GM23248 (cell line): ENCODE data around the gene CRYBA1. TPM values are rescaled to one million over a fixed set of nuclear protein-coding genes. Genes with fewer than 3 reads are reported as not detected.
"Not testable (repeated sequence)": the region's sequence is repeated elsewhere in the genome, so short reads cannot be mapped to it uniquely, and the experiment has no call there.

Source experiments
- DNase-seq: peaks from one replicate; pipeline ENCODE4 v3.0.0-alpha.2; 2015
- H2AFZ ChIP-seq: fragments of 200-600 bp; sonication (generic); 2 replicates; pipeline ENCODE4 v1.6.1; 2016; ENCODE audit warnings: antibody characterized with exemption
- H3F3A ChIP-seq: fragments of 200-600 bp; sonication (generic); 2 replicates; pipeline ENCODE4 v1.6.1; 2016; ENCODE audit warnings: mild to moderate bottlenecking, antibody characterized with exemption, mixed run types; ENCODE audit not compliant: insufficient read depth
- H3K27ac ChIP-seq: fragments of 200-600 bp; sonication (generic); 2 replicates; pipeline ENCODE4 v1.5.1; 2016; ENCODE audit warnings: mild to moderate bottlenecking
- H3K27me3 ChIP-seq: fragments of 200-600 bp; sonication (generic); replicated peaks from 2 replicates; pipeline ENCODE4 v1.6.1; 2016; ENCODE audit warnings: mild to moderate bottlenecking; ENCODE audit not compliant: insufficient read depth
- H3K36me3 ChIP-seq: fragments of 200-600 bp; sonication (generic); 2 replicates; pipeline ENCODE4 v1.6.1; 2016; ENCODE audit warnings: low read depth, mild to moderate bottlenecking
- H3K4me1 ChIP-seq: fragments of 200-600 bp; sonication (generic); 2 replicates; pipeline ENCODE4 v1.6.1; 2016; ENCODE audit warnings: mild to moderate bottlenecking; ENCODE audit not compliant: insufficient read depth
- H3K4me2 ChIP-seq: fragments of 200-600 bp; sonication (generic); one replicate; pipeline ENCODE4 v1.6.1; 2016; ENCODE audit warnings: mild to moderate bottlenecking; ENCODE audit not compliant: unreplicated experiment
- H3K4me3 ChIP-seq: fragments of 200-600 bp; sonication (generic); 2 replicates; pipeline ENCODE4 v1.5.1; 2016; ENCODE audit warnings: mild to moderate bottlenecking
- H3K79me2 ChIP-seq: fragments of 200-600 bp; sonication (generic); 2 replicates; pipeline ENCODE4 v1.6.1; 2016; ENCODE audit warnings: mild to moderate bottlenecking; ENCODE audit not compliant: insufficient read depth
- H3K9ac ChIP-seq: fragments of 200-600 bp; sonication (generic); 2 replicates; pipeline ENCODE4 v1.6.1; 2016; ENCODE audit warnings: mild to moderate bottlenecking
- H3K9me2 ChIP-seq: fragments of 200-600 bp; sonication (generic); 2 replicates; pipeline ENCODE4 v1.6.1; 2016; ENCODE audit warnings: mixed run types, mild to moderate bottlenecking, moderate library complexity; ENCODE audit not compliant: insufficient read depth
- H3K9me3 ChIP-seq: fragments of 200-600 bp; sonication (generic); one replicate; pipeline ENCODE4 v1.6.1; 2017; ENCODE audit warnings: low read depth
- H4K20me1 ChIP-seq: fragments of 200-600 bp; sonication (generic); 2 replicates; pipeline ENCODE4 v1.6.0; 2016; ENCODE audit not compliant: insufficient read depth
- EZH2 ChIP-seq: fragments of 200-600 bp; sonication (generic); IDR thresholded peaks from 2 replicates; pipeline ENCODE4 v1.6.1; 2018; ENCODE audit warnings: antibody characterized with exemption, mild to moderate bottlenecking; ENCODE audit not compliant: insufficient read depth, poor library complexity, severe bottlenecking
- EZH2phosphoT487 ChIP-seq: fragments of 200-600 bp; sonication (generic); IDR thresholded peaks from 2 replicates; pipeline ENCODE4 v1.6.1; 2018; ENCODE audit warnings: antibody characterized with exemption, moderate library complexity, mild to moderate bottlenecking, low read depth; ENCODE audit not compliant: insufficient read depth
- WGBS, 2 experiments: methylation state at CpG; one replicate each; pipeline ENCODE4 v1.1.6; 2015 to 2017; ENCODE audit warnings: low lambda C conversion rate in 2 of 2, low coverage in 1 of 2; ENCODE audit errors: missing lambda C conversion rate in 2 of 2; 5-methylcytosine and 5-hydroxymethylcytosine counted together
- in situ Hi-C: fragments of 300-500 bp; cut with MboI; formaldehyde crosslinking; loops from 2 replicates; pipeline ENCODE4 v1.15.0; 2020
- polyA plus RNA-seq: library from polyadenylated mRNA; unstranded; fragments of >200 nt; fragmentation: Nextera tagmentation; extraction: Ambion mirVana; gene quantifications from 2 replicates; pipeline ENCODE4 v1.2.1, GENCODE V29; 2016
- total RNA-seq: library from RNA; depleted of rRNA; stranded (reverse); fragments of >200 nt; shearing (Covaris generic); gene quantifications from 2 replicates; pipeline ENCODE4 v1.2.3, GENCODE V29; 2014; rRNA removed

CRYBA1 gene, protein sequence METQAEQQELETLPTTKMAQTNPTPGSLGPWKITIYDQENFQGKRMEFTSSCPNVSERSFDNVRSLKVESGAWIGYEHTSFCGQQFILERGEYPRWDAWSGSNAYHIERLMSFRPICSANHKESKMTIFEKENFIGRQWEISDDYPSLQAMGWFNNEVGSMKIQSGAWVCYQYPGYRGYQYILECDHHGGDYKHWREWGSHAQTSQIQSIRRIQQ
- not detected in 2 replicates for total RNA-seq
- not detected in 2 replicates for polyA plus RNA-seq

- DNase-seq, result no peak
- H3K9me2 ChIP-seq, result no peaks in the 10 kb centered on the region
- H3K4me2 ChIP-seq, result no peak within 1 kb of the TSS
- no peak within 1 kb of the TSS for H3K9ac ChIP-seq
- no peaks in the 10 kb centered on the region for H3K9me3 ChIP-seq
- WGBS, 2 experiments, result 55 to 56% methylated on average over 1 of the region's 1 CpG
- H3K27me3 ChIP-seq, result no peaks in the 10 kb centered on the region
- H3F3A ChIP-seq, result peaks cover 29% of the 10 kb centered on the region
- no peak within 1 kb of the TSS for H2AFZ ChIP-seq
- in situ Hi-C loops, result no loop called here
- H3K4me3 ChIP-seq, result no peak within 1 kb of the TSS
- no peaks in the 10 kb centered on the region for H3K36me3 ChIP-seq
- H3K79me2 ChIP-seq, result no peaks in the 10 kb centered on the region
- TF ChIP-seq EZH2phosphoT487 (no peak), EZH2 (no peak)
- no peaks in the 10 kb centered on the region for H4K20me1 ChIP-seq
- no peak within 1 kb of the TSS for H3K27ac ChIP-seq
- H3K4me1 ChIP-seq, result peaks cover 29% of the 10 kb centered on the region
These were observed at the start of gene CRYBA1 for GRCh38 chr17:29246628-29247027. Gene CRYBA1, plus strand, starts transcription at chr17:29246859. Its CDS starts 5 bp downstream, at chr17:29246864.

GRCh38 chr17:29197516-29198272, 49.0 kb upstream of the CRYBA1 start:
- H3K79me2 ChIP-seq, result no peaks in the 10 kb centered on the region
- no peak overlapping the region for H2AFZ ChIP-seq
- 88 to 91% methylated on average over 16 of the region's 16 CpGs for WGBS, 2 experiments
- no peaks in the 10 kb centered on the region for H3K9me2 ChIP-seq
- H3K9ac ChIP-seq, result no peak overlapping the region
- no peak overlapping the region for H3K4me2 ChIP-seq
- H3K27me3 ChIP-seq, result no peaks in the 10 kb centered on the region
- DNase-seq, result no peak
- no peak overlapping the region for H3K4me3 ChIP-seq
- H3F3A ChIP-seq, result no peaks in the 10 kb centered on the region
- in situ Hi-C loops, result no loop called here
- TF ChIP-seq EZH2 (no peak), EZH2phosphoT487 (no peak)
- H3K9me3 ChIP-seq, result no peaks in the 10 kb centered on the region
- H3K4me1 ChIP-seq, result no peaks in the 10 kb centered on the region
- H3K36me3 ChIP-seq, result no peaks in the 10 kb centered on the region
- no peaks in the 10 kb centered on the region for H4K20me1 ChIP-seq
- H3K27ac ChIP-seq, result no peak overlapping the region

GRCh38 chr17:29204068-29204804, 42.4 kb upstream of the CRYBA1 start:
- in situ Hi-C loops, H3K79me2 ChIP-seq, H3K9me3 ChIP-seq, H3K4me3 ChIP-seq, H3K27ac ChIP-seq, H3K27me3 ChIP-seq, H3K9me2 ChIP-seq, H3K9ac ChIP-seq, DNase-seq, H3K4me1 ChIP-seq, H4K20me1 ChIP-seq, H3K4me2 ChIP-seq, H3F3A ChIP-seq, H3K36me3 ChIP-seq, H2AFZ ChIP-seq: not testable (repeated sequence)
- whole genome bisulfite sequencing, 2 experiments, result 85 to 86% methylated on average over 16 of the region's 16 CpGs

DNA sequence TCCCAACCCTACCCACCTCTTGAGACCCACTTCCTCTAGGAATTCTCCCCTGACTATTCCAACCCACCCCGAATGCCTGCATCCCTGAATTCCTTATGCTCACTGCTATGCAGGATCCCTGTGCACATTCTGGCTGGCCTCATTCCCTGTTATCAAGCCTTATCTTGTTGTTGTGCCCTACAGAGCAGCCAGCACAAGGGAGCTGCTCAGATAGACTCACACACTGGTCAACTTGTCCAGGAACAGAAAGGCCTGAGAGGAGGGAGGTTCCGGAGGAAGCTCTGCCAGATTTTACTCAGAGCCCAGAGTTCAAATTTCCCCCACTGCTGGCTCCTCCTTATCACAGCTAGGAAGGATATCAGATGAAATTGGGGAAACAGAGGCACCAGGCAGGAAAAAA, 41.6 kb upstream of the CRYBA1 start:
- in situ Hi-C loops, result no loop called here
- H3K36me3 ChIP-seq, result no peaks in the 10 kb centered on the region
- H4K20me1 ChIP-seq, result no peaks in the 10 kb centered on the region
- no peaks in the 10 kb centered on the region for H3K9me2 ChIP-seq
- no peak overlapping the region for H3K4me2 ChIP-seq
- TF ChIP-seq EZH2phosphoT487 (no peak), EZH2 (no peak)
- H3K9ac ChIP-seq, result no peak overlapping the region
- no peak for DNase-seq
- no peaks in the 10 kb centered on the region for H3F3A ChIP-seq
- no peaks in the 10 kb centered on the region for H3K4me1 ChIP-seq
- no peaks in the 10 kb centered on the region for H3K9me3 ChIP-seq
- 89 to 100% methylated on average over 2 of the region's 2 CpGs for WGBS, 2 experiments
- H3K4me3 ChIP-seq, result no peak overlapping the region
- H3K27ac ChIP-seq, result no peak overlapping the region
- H2AFZ ChIP-seq, result no peak overlapping the region
- no peaks in the 10 kb centered on the region for H3K27me3 ChIP-seq
- no peaks in the 10 kb centered on the region for H3K79me2 ChIP-seq
